GM18951 (cell line): ENCODE data around the gene ARL13A.

Experiments used
- POLR2A ChIP-seq: IDR thresholded peaks from 4 replicates; pipeline ENCODE4 v1.6.1; 2011; ENCODE audit warnings: mild to moderate bottlenecking; ENCODE audit not compliant: insufficient read length, insufficient read depth; ENCODE audit errors: extremely low read depth
- in situ Hi-C: fragments of 300-500 bp; cut with MboI; formaldehyde crosslinking; loops from one replicate; pipeline ENCODE4 v1.12.0; 2022; ENCODE audit warnings: low sequenced_read_pairs, mixed read lengths, inconsistent platforms; ENCODE audit not compliant: unreplicated experiment

The ARL13A gene

GRCh38 chrX:100969408-100969807, at the start of gene ARL13A:
Gene ARL13A (plus strand): TSS chrX:100969708. CDS start chrX:100973690, 3,982 bp downstream.
- in situ Hi-C loops: no loop called here
- TF ChIP-seq POLR2A: no peak

DNA sequence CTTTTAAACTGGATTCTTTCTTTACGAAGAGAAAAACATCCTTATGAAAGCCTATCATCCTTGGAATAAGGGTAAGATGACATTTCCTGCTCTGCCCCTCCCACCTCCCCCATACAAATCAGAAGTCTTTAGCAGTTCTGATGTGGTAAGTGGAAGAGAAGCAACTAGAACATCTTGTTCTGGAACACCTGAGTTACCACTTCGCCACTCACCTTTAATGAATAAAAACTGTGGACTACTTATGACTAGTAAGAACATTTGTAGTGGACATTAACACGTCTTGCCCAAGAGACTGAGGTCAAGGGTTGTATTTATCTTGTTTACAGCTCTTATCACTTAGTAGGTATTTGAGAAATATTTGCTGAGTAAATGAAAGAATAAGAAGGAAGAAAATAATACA, 45.1 kb upstream of the ARL13A start:
- no peak for TF ChIP-seq POLR2A

GRCh38 chrX:100926453-100926852, 43.1 kb upstream of the ARL13A start:
- in situ Hi-C loops: no loop called here
- no peak for TF ChIP-seq POLR2A

More for the DNA sequence above, 45.1 kb upstream of the ARL13A start:
- in situ Hi-C loops: no loop called here

DNA sequence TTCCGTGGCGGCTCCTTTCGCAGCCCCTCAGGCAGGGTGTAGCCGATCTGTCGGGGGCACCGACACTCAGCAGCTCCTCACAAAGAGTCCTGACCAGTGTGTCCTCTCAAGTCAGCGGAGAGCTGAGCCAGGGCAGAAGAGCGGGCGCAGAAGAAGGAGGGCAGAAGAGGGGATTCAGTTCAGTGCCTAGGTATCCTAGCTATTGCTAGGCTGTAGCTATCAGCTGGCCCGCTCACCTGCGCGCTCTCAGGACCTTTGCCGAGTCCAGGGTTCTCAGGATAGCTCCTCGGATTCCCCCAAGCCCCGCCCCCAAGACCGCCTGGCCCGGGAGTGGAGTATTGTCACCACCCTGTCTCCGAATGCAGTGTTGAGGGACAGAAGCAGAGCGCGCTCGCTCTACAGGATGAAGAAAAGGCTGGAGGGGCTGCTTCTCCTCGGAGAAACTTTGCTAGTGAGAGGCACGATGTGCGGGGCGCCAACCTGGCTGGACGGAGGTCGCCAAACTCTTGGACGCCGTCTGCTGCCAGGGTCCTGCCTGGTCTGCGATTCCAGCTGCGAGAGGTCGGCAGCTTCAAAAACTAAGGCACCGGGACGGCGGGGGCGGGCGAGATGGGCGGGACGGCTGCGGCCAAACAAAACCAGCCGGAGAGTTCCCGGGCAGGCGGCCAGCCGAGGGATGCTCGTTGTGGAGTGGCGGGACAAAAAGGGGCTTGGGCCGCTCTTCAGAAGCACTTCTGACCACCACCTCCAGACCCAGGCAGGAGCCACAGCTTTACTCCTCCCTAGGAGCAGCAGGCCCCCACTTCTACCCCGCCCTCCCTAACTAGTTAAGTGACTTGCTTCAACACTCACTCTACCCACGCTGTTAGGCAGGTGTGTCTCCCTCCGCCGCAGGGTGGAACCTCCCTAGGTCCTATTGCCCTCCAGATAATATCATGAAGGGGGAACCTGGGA, 40.6 kb upstream of the ARL13A start, which contains the start of gene XKRX:
XKRX (minus strand) TSS at position 258 of the 954 bp plus-strand sequence. CDS start 613 bp downstream, outside the sequence.
- in situ Hi-C loops: no loop called here
- TF ChIP-seq POLR2A: no peak

DNA sequence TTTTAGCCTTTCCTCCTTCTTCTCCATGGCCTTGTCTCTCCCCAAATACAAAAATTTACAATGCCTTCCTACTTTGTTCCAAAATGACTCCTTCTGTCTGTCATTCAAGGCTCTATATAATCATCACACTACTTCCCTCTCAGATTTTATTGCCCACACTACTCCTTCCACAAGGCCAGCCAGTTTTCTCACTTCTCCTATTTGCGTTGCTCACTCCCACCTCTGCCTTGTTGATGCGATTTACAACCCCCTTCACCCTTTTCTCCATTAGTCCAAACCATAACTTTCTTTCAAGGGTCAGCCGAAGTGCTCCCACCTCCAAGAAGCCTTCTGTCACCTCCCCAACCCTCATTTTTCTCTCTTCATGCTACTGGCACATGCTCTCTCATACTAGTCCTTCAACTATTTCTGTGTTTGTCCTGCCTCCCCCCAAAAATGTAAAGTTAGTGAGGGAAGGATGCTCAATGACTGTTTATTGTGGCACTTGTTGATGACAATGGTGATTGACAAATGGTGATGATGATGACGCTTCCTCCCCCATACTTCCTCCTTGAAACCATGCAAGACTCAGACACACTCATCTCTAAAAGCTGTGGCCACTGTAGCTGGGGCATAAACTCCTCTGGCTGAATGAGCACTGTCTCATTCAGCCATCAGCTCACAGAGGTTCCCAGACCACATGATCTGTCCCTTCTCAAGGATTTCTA, 38.1 kb upstream of the ARL13A start:
- in situ Hi-C loops: no loop called here
- TF ChIP-seq POLR2A: no peak

DNA sequence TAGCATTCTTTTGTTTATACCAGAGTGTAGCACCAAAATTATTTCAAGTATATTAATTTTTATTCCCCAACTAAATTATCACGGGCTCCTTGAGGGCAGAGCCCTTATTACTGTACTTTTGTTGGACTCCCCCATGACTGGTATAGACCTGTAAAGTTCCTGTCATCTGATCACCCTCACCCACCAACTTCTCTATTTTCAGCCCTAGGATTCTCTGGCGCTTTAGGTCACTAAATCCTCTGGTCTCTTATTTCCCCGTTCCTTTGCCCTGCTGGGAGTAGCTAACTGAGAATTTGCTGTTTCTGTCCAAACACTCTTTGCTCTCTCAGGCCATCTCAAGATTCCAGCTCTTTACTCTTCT, 37.6 kb upstream of the ARL13A start:
- no peak for TF ChIP-seq POLR2A
- in situ Hi-C loops: no loop called here

DNA sequence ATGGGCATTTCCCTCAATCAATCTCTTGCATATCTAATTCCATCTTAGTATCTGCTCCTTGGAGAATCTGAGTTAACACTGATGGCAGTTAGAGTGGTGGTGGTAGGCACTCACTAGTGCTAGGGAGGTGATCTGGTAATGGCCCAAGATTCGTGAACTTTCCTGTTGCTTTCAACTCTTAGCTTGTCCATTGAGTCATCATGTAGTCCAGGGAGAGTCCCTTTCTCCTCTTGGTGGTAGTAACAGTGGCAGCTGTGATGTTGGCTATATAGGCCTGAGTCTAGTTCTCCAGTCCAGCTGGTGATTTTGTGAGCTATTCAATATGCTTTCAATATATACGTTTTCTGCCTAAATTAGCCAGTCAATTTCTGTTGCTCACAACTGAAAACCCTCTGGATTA, 33.7 kb upstream of the ARL13A start:
- TF ChIP-seq POLR2A: no peak
- in situ Hi-C loops: no loop called here

- in situ Hi-C loops: no loop called here
- no peak for TF ChIP-seq POLR2A
Observed at GRCh38 chrX:100939333-100939732, 30.2 kb upstream of the ARL13A start.

GRCh38 chrX:100944601-100945000, 24.9 kb upstream of the ARL13A start:
- TF ChIP-seq POLR2A: no peak
- in situ Hi-C loops: no loop called here

DNA sequence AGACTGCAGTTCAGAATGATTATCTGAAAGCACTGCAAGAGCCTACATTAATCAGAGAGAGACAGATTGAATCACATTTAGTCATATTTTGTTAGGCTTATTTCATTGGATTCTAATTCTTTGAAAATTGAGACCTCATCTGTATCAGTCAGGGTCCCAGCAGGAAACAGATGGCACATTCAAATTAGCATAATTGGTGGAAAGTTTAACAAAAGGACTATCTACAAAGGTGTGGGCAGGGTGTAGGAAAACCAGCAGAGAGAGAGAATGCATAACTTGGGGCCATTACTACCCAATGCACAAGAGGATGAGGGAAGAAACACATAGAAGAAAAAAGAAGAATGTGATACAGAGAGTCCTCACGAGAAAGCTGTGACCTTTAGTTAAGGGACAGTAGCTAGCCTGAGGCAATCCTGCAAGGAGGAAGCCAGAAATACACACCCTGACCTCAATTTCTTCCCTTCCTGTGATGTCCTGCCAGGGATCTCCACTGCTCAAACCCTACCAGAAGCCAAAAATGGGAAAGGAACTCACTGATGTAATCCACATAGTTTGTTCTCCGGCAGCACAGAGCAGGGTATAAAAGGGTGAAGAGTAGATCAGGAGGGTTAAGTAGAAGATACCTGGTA, 23.1 kb upstream of the ARL13A start:
- in situ Hi-C loops: no loop called here
- no peak for TF ChIP-seq POLR2A

- in situ Hi-C loops: no loop called here
- TF ChIP-seq POLR2A: no peak
Observed at GRCh38 chrX:100948557-100948956, 21.0 kb upstream of the ARL13A start.

DNA sequence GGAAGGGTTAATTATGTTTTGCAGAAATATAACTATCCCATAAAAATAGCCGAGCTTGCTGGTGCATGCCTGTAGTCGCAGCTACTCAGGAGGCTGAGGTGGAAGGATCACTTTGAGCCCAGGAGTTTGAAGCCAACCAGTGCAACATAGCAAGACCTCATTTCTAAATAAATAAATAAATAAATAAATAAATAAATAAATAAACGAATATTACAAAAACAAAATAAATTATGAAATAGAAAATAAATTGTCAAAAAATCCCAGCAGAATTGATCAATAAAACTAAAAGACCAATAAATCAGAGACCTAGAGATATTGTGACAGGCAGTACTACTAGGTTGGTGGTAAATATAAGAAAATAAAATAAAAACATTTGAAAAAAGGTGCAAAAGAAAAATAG, 6.7 kb upstream of the ARL13A start:
- no peak for TF ChIP-seq POLR2A
- in situ Hi-C loops: no loop called here

GRCh38 chrX:100964362-100964761, 5.1 kb upstream of the ARL13A start:
- no peak for TF ChIP-seq POLR2A
- in situ Hi-C loops: no loop called here
